Measurements from ENCODE around the gene LYSMD4. TPM values are rescaled to one million over a fixed set of nuclear protein-coding genes. Genes with fewer than 3 reads are reported as not detected.

LYSMD4 gene
- total and polyA plus RNA-seq, 2 of the 13 experiments (the other 11 are each of a cell fraction or from before 2014, with no cell fraction given) = 7.4 to 8.5 TPM

DNA sequence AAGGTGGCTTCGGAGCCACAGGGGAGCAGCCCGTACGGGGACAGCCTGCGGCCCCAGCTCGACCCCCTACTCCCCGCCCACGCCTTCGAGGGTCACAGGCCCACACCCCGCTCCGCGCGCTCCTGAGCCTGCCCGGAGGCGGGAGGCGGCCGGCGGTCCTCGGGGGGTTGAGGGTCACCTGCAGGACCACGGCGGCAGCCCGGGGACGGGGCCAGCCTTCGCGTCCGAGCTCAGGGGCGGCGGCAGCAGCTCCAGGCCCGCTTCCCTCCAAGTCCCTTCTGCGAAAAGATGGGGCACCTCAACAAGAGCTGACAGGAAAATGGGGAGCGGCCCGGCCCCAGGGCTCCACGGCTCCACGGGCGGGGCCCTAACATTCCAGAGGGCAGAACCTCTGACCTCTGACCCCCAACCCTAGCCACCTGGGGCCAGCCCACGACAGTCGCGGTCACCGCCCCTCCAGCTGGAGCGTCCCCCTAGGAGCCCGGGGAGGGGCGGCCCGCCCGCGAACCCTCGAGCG lies 428 bp downstream of the LYSMD4 start (continued):
- TF ChIP-seq, protein P1, sequence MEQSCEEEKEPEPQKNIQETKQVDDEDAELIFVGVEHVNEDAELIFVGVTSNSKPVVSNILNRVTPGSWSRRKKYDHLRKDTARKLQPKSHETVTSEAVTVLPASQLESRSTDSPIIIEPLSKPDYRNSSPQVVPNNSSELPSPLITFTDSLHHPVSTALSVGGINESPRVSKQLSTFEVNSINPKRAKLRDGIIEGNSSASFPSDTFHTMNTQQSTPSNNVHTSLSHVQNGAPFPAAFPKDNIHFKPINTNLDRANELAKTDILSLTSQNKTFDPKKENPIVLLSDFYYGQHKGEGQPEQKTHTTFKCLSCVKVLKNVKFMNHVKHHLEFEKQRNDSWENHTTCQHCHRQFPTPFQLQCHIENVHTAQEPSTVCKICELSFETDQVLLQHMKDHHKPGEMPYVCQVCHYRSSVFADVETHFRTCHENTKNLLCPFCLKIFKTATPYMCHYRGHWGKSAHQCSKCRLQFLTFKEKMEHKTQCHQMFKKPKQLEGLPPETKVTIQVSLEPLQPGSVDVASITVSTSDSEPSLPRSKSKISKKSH (CRISPR knock-in tag; IDR thresholded peaks at IDR 0.05; ENCODE audit: borderline replicate concordance) = peak; percentile 51; the same call in 1 of the 2 replicates
- TF ChIP-seq, protein P2, sequence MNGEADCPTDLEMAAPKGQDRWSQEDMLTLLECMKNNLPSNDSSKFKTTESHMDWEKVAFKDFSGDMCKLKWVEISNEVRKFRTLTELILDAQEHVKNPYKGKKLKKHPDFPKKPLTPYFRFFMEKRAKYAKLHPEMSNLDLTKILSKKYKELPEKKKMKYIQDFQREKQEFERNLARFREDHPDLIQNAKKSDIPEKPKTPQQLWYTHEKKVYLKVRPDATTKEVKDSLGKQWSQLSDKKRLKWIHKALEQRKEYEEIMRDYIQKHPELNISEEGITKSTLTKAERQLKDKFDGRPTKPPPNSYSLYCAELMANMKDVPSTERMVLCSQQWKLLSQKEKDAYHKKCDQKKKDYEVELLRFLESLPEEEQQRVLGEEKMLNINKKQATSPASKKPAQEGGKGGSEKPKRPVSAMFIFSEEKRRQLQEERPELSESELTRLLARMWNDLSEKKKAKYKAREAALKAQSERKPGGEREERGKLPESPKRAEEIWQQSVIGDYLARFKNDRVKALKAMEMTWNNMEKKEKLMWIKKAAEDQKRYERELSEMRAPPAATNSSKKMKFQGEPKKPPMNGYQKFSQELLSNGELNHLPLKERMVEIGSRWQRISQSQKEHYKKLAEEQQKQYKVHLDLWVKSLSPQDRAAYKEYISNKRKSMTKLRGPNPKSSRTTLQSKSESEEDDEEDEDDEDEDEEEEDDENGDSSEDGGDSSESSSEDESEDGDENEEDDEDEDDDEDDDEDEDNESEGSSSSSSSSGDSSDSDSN (CRISPR knock-in tag; IDR thresholded peaks at IDR 0.05) = peak; percentile 63; the same call in 1 of the 2 replicates
- TF ChIP-seq, protein P3, sequence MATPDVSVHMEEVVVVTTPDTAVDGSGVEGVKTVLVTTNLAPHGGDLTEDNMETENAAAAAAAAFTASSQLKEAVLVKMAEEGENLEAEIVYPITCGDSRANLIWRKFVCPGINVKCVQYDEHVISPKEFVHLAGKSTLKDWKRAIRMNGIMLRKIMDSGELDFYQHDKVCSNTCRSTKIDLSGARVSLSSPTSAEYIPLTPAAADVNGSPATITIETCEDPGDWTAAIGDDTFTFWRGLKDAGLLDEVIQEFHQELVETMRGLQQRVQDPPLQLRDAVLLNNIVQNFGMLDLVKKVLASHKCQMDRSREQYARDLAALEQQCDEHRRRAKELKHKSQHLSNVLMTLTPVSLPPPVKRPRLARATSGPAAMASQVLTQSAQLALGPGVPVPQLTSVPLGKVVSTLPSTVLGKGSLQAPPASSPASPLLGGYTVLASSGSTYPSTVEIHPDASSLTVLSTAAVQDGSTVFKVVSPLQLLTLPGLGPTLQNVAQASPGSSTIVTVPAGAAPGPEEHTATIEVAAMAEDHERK (CRISPR knock-in tag; IDR thresholded peaks at IDR 0.05; ENCODE audit: low read depth) = no peak
- TF ChIP-seq ZSCAN21 (CRISPR knock-in tag; IDR thresholded peaks at IDR 0.05; ENCODE audit: borderline replicate concordance) (no peak), IKZF1 (IDR thresholded peaks at IDR 0.05) (no peak), ZNF883 (CRISPR knock-in tag; IDR thresholded peaks at IDR 0.05; ENCODE audit: not compliant biosample characterization) (peak; percentile 57), NFATC3 (CRISPR knock-in tag; IDR thresholded peaks at IDR 0.05) (no peak), NR2F2 (IDR thresholded peaks at IDR 0.05; ENCODE audit: borderline replicate concordance, low read depth) (peak; percentile 79), RORA (CRISPR knock-in tag; IDR thresholded peaks at IDR 0.05) (no peak), RARG (CRISPR knock-in tag; IDR thresholded peaks at IDR 0.05; ENCODE audit: low read depth) (no peak), ZFP36L2 (CRISPR knock-in tag; IDR thresholded peaks at IDR 0.05) (no peak), NFYC (CRISPR knock-in tag; IDR thresholded peaks at IDR 0.05) (no peak)
- TF ChIP-seq, protein P4, sequence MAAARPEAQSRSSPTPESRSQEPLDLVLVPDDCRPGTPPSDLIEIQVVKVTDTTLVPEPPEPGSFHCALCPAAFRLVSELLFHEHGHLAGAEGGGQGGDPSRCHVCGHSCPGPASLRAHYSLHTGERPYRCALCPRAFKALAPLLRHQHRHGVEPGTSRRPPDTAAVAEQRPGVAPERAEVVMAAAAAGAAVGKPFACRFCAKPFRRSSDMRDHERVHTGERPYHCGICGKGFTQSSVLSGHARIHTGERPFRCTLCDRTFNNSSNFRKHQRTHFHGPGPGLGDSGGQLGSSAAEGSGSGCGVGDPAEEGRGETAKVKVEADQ (CRISPR knock-in tag; IDR thresholded peaks at IDR 0.05; ENCODE audit: borderline replicate concordance) = 0 out of 2 replicates have a peak, but pooled peaks have one; percentile 50
- TF ChIP-seq, protein P5, sequence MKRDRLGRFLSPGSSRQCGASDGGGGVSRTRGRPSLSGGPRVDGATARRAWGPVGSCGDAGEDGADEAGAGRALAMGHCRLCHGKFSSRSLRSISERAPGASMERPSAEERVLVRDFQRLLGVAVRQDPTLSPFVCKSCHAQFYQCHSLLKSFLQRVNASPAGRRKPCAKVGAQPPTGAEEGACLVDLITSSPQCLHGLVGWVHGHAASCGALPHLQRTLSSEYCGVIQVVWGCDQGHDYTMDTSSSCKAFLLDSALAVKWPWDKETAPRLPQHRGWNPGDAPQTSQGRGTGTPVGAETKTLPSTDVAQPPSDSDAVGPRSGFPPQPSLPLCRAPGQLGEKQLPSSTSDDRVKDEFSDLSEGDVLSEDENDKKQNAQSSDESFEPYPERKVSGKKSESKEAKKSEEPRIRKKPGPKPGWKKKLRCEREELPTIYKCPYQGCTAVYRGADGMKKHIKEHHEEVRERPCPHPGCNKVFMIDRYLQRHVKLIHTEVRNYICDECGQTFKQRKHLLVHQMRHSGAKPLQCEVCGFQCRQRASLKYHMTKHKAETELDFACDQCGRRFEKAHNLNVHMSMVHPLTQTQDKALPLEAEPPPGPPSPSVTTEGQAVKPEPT (CRISPR knock-in tag; IDR thresholded peaks at IDR 0.05; ENCODE audit: low read depth) = no peak
- TF ChIP-seq, protein P6, sequence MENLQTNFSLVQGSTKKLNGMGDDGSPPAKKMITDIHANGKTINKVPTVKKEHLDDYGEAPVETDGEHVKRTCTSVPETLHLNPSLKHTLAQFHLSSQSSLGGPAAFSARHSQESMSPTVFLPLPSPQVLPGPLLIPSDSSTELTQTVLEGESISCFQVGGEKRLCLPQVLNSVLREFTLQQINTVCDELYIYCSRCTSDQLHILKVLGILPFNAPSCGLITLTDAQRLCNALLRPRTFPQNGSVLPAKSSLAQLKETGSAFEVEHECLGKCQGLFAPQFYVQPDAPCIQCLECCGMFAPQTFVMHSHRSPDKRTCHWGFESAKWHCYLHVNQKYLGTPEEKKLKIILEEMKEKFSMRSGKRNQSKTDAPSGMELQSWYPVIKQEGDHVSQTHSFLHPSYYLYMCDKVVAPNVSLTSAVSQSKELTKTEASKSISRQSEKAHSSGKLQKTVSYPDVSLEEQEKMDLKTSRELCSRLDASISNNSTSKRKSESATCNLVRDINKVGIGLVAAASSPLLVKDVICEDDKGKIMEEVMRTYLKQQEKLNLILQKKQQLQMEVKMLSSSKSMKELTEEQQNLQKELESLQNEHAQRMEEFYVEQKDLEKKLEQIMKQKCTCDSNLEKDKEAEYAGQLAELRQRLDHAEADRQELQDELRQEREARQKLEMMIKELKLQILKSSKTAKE (CRISPR knock-in tag; IDR thresholded peaks at IDR 0.05; ENCODE audit: borderline replicate concordance) = no peak
- TF ChIP-seq, protein P7, sequence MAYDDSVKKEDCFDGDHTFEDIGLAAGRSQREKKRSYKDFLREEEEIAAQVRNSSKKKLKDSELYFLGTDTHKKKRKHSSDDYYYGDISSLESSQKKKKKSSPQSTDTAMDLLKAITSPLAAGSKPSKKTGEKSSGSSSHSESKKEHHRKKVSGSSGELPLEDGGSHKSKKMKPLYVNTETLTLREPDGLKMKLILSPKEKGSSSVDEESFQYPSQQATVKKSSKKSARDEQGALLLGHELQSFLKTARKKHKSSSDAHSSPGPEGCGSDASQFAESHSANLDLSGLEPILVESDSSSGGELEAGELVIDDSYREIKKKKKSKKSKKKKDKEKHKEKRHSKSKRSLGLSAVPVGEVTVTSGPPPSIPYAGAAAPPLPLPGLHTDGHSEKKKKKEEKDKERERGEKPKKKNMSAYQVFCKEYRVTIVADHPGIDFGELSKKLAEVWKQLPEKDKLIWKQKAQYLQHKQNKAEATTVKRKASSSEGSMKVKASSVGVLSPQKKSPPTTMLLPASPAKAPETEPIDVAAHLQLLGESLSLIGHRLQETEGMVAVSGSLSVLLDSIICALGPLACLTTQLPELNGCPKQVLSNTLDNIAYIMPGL (CRISPR knock-in tag; IDR thresholded peaks at IDR 0.05; ENCODE audit: borderline replicate concordance in 1 of 2, low read depth in 1 of 2) = no peak

Data from HepG2 (cell line).